Naive thymus-derived CD8-positive, alpha-beta T cell (primary cell): ENCODE data around the gene NCOA6. TPM values are rescaled to one million over a fixed set of nuclear protein-coding genes. Genes with fewer than 3 reads are reported as not detected.
"Not testable (repeated sequence)": the region's sequence is repeated elsewhere in the genome, so short reads cannot be mapped to it uniquely, and the experiment has no call there.

ENCODE experiments used
- ATAC-seq, 2 donors: fragments of 150-1000 bp; cut with Tn5 transposase in 1 of 2; sonication (Bioruptor Pico), chemical (Tn5 transposase) in 1 of 2; 1 replicate in 1 of 2; 2 replicates in 1 of 2; pipeline ENCODE4 v1.10.0; 2021; ENCODE audit warnings: mild to moderate bottlenecking in 2 of 2, moderate library complexity in 2 of 2
- POLR2A ChIA-PET: fragments of 350-600 bp; sonication (Branson Sonifier 250); formaldehyde crosslinking; loops from one replicate; lab custom pipeline; 2021; ENCODE audit warnings: antibody characterized with exemption; lab: Charles Lee
- DNase-seq, 10 donors: peaks; one replicate each; pipeline versions ENCODE4 v3.0.0 to v3.0.0-alpha.2; 2020 to 2022
- H3K27ac Mint-ChIP-seq, 10 donors: one replicate each; pipeline ENCODE4 v1.8.0; 2020 to 2022; ENCODE audit warnings: mild to moderate bottlenecking in 10 of 10, mixed read lengths in 10 of 10, moderate library complexity in 4 of 10, inconsistent platforms in 1 of 10
- H3K27me3 Mint-ChIP-seq, 5 donors: one replicate each; pipeline ENCODE4 v1.8.0; 2021 to 2022; ENCODE audit warnings: mixed read lengths in 5 of 5
- H3K36me3 Mint-ChIP-seq, 3 donors: one replicate each; pipeline ENCODE4 v1.8.0; 2020 to 2022; ENCODE audit warnings: mixed read lengths in 3 of 3, mild to moderate bottlenecking in 2 of 3, inconsistent platforms in 1 of 3
- H3K4me1 Mint-ChIP-seq, 4 donors: one replicate each; pipeline ENCODE4 v1.8.0; 2021 to 2022; ENCODE audit warnings: mixed read lengths in 4 of 4
- H3K4me3 Mint-ChIP-seq, 10 donors: one replicate each; pipeline ENCODE4 v1.8.0; 2020 to 2022; ENCODE audit warnings: mild to moderate bottlenecking in 10 of 10, mixed read lengths in 10 of 10, moderate library complexity in 6 of 10, inconsistent platforms in 1 of 10
- H3K9me3 Mint-ChIP-seq, 9 donors: one replicate each; pipeline ENCODE4 v1.8.0; 2020 to 2022; ENCODE audit warnings: mixed read lengths in 9 of 9, mild to moderate bottlenecking in 3 of 9, inconsistent platforms in 1 of 9, moderate library complexity in 1 of 9
- polyA plus RNA-seq, 3 donors: library from polyadenylated mRNA; unstranded; fragments of 300-500 nt; fragmentation: Illumina TruSeq; gene quantifications; one replicate each; pipeline ENCODE4 v1.2.3, GENCODE V29; 2021
- total RNA-seq, 8 experiments: library from RNA in 2 of 8; stranded (reverse) in 2 of 8; gene quantifications; one replicate each; pipeline ENCODE4 v1.2.3 and lab custom pipeline; 2021 to 2026

Gene NCOA6
- total and polyA plus RNA-seq, 5 experiments from 2014 or later = 2.8 to 29.2 (median 8.2) TPM

DNA sequence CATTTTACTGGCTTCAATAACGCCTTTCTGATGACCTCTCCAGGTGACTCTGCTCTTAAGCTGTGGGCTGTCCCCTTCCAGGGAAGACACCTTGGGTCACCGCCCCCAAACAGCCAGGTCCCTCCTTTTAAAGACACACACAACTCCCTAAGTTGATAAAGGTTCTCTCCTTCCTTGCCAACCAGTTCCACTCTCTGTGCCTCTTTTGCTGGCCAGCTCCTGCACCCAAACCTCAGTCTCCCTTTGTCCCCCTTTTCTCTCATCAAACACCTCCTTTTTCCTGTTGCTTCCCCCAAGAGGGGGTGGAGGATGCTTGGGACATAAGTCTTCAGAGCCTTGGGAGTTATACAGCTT is 1.0 kb downstream of the NCOA6 start:
- H3K9me3 Mint-ChIP-seq = no peaks in the 10 kb centered on the region
- peak overlapping the region; percentile 90 to 98 (median 96) for H3K27ac Mint-ChIP-seq
- peak; percentile 49 to 86 (median 67) for DNase-seq
- H3K36me3 Mint-ChIP-seq = peaks cover 0 to 12% (median 0%) of the 10 kb centered on the region in 3 donors
- H3K27me3 Mint-ChIP-seq = peaks cover 0 to 2% (median 0%) of the 10 kb centered on the region in 5 donors
- ATAC-seq = peak; percentile 58 to 61
- POLR2A ChIA-PET = interaction anchor here (0.8 kb wide), 1 partner anchor 308 kb away, joined by 3 read pairs; the partner anchor contains the start of gene DYNLRB1
- peaks cover 25 to 53% (median 46%) of the 10 kb centered on the region in 4 donors for H3K4me1 Mint-ChIP-seq
- peak overlapping the region; percentile 86 to 100 (median 96) for H3K4me3 Mint-ChIP-seq

DNA sequence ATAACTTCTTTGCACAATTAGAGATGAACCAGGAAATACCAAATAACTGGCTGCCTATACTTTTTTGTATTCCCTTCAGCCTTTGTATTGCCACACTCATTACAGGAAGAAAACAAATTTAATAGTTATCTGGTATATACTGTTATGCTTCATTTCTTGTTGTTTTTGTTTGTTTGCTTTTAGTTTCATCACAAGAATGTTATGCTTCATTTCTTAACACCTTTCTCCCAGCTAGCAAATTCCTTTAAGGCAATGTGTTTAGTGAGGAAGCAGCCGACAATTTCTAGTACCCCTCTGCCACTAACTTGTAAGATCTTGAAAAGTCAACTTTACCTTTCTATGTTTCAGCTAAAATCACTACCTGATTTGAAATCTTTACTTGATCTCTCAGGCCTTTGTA is 1.4 kb downstream of the NCOA6 start:
- peaks cover 25 to 57% (median 49%) of the 10 kb centered on the region in 4 donors for H3K4me1 Mint-ChIP-seq
- no peak for DNase-seq
- peaks cover 0 to 12% (median 0%) of the 10 kb centered on the region in 3 donors for H3K36me3 Mint-ChIP-seq
- peak overlapping the region; percentile 90 to 98 (median 96) for H3K27ac Mint-ChIP-seq
- no peak for ATAC-seq
- H3K4me3 Mint-ChIP-seq = peak overlapping the region; percentile 86 to 100 (median 96)
- H3K27me3 Mint-ChIP-seq = peaks cover 0 to 1% (median 0%) of the 10 kb centered on the region in 5 donors
- POLR2A ChIA-PET = interaction anchor here (0.8 kb wide), 1 partner anchor 308 kb away, joined by 3 read pairs; the partner anchor contains the start of gene DYNLRB1
- no peaks in the 10 kb centered on the region for H3K9me3 Mint-ChIP-seq

DNA sequence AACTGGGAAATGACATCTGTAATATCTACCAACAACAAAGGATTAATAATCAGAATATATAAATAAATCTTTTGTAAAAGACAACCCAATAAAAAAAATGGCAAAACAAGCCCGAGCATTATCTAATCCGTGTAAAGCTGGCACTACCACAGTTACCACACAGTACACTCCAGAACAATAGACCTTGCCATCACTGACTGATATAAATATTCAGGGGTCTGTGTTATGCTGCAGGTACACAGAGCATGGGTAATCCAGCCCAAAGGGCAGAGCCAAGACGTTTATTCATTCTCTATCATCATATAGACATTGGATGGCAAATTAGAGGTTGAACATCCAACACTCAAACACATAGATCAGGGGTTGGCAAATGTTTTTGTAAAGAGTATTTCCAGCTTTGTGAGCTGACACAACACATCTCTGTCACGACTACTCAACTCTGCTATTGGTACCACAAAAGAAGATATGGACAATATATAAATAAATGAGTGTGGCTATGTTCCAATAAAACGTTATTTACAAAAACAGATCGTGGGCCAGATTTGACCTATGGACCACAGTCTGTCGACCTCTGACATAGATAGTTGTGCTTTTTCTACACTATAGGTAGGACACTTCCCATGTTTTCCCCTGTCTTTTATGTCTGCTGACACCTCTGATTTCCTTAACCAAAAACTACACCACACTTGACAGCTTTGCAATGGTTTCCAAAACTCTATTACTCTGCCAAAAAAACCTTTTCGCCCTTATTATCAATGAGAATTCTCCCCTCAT is 4.5 kb downstream of the NCOA6 start:
- Mint-ChIP-seq H3K4me1 (peaks cover 34 to 69% (median 67%) of the 10 kb centered on the region in 4 donors), H3K27ac (peak overlapping the region in 1 of 10 donors; percentile 41), H3K9me3 (no peaks in the 10 kb centered on the region), H3K27me3 (no peaks in the 10 kb centered on the region), H3K4me3 (peak overlapping the region in 2 of 10 donors; percentile 26 to 38), H3K36me3 (peaks cover 0 to 12% (median 0%) of the 10 kb centered on the region in 3 donors)
- no peak for ATAC-seq
- POLR2A ChIA-PET = no interaction called here
- no peak for DNase-seq

DNA sequence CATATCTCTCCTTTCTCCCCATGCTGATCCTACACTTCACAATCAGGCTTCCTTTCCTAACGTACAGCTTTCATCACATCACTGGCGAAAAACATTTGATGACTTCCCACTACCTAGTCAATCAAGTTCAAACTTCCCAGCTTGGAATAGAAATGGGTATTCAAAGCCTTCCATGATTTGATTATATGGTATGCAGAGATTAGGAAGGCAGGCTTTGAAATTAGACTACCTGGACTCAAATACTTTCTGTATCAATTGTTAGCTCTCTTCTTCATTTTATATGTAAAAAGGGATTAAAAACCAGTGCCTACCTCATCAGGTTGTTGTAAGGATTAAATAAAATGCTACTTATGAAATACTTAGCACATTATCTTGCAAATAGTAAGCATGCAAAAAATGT is 7.7 kb downstream of the NCOA6 start:
- POLR2A ChIA-PET = no interaction called here
- no peaks in the 10 kb centered on the region for H3K27me3 Mint-ChIP-seq
- ATAC-seq (no peak), DNase-seq (no peak)
- peaks cover 0 to 12% (median 0%) of the 10 kb centered on the region in 3 donors for H3K36me3 Mint-ChIP-seq
- no peaks in the 10 kb centered on the region for H3K9me3 Mint-ChIP-seq
- peaks cover 28 to 59% (median 55%) of the 10 kb centered on the region in 4 donors for H3K4me1 Mint-ChIP-seq
- H3K4me3 Mint-ChIP-seq = no peak overlapping the region
- no peak overlapping the region for H3K27ac Mint-ChIP-seq

DNA sequence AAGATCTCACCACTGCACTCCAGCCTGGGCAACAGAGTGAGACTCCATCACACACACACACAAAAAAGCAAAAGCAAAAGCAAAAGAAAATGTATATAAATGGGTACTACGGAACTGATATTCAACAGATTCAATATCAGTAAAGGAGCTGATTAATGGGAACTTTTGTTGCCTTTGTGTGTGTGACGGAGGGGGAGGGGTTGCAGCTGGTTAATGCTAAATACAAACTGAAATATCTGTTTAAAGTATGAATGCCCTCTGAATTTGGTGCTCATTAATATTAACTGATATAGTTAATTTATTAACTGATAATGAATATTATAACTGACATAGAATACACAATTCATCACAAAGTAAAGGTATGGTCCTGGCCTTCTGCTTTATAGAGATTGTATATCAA is 8.4 kb downstream of the NCOA6 start:
- DNase-seq (no peak), ATAC-seq (no peak)
- Mint-ChIP-seq H3K27me3 (no peaks in the 10 kb centered on the region), H3K4me1 (peaks cover 23 to 57% (median 50%) of the 10 kb centered on the region in 4 donors), H3K36me3 (peaks cover 0 to 12% (median 0%) of the 10 kb centered on the region in 3 donors), H3K9me3 (no peaks in the 10 kb centered on the region), H3K27ac (no peak overlapping the region), H3K4me3 (no peak overlapping the region)
- POLR2A ChIA-PET = no interaction called here

DNA sequence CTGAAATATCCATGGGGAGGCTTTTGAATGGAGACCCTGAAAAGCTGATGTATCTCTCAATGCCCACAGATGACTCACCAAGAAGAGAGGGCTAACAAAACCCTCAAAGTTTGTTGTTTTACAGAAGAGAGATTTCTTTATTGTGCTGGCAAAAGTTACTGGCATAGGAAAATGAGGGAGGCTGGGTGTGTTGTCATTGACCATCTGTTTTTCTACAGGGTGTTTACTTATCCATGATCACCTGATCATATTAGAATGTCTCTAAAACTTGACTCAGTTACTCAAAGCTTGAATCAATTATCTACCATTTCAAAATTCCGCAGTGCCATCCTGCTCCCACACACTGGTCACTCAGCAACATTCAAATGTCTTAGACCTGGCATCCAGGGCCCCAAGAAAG is 9.8 kb downstream of the NCOA6 start:
- peaks cover 15 to 47% (median 40%) of the 10 kb centered on the region in 4 donors for H3K4me1 Mint-ChIP-seq
- no peak for ATAC-seq
- H3K27me3 Mint-ChIP-seq = no peaks in the 10 kb centered on the region
- no peak overlapping the region for H3K27ac Mint-ChIP-seq
- H3K9me3 Mint-ChIP-seq = no peaks in the 10 kb centered on the region
- peaks cover 0 to 12% (median 0%) of the 10 kb centered on the region in 3 donors for H3K36me3 Mint-ChIP-seq
- H3K4me3 Mint-ChIP-seq = no peak overlapping the region
- POLR2A ChIA-PET = no interaction called here
- no peak for DNase-seq

DNA sequence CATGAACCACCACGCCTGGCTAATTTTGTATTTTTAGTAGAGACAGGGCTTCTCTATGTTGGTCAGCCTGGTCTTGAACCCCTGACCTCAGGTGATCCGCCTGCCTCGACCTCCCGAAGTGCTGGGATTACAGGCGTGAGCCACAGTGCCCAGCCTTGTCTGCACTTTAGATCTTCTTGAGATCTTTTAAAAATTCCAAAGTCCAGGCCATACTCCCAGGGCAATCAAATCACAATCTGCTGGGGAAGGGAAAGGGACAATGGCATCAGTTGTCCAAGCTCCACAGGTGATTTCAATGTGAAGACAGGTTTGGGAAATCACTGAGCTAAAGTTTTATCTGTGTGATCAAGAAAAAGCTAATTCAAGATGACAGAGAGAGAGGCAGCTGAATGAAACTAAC is 16.9 kb downstream of the NCOA6 start:
- no peak overlapping the region for H3K27ac Mint-ChIP-seq
- ATAC-seq (no peak), DNase-seq (no peak)
- H3K27me3 Mint-ChIP-seq = no peaks in the 10 kb centered on the region
- H3K4me1 Mint-ChIP-seq = peaks cover 13 to 28% (median 19%) of the 10 kb centered on the region in 4 donors
- POLR2A ChIA-PET = no interaction called here
- H3K9me3 Mint-ChIP-seq = no peaks in the 10 kb centered on the region
- no peak overlapping the region for H3K4me3 Mint-ChIP-seq
- peaks cover 0 to 19% (median 0%) of the 10 kb centered on the region in 3 donors for H3K36me3 Mint-ChIP-seq

DNA sequence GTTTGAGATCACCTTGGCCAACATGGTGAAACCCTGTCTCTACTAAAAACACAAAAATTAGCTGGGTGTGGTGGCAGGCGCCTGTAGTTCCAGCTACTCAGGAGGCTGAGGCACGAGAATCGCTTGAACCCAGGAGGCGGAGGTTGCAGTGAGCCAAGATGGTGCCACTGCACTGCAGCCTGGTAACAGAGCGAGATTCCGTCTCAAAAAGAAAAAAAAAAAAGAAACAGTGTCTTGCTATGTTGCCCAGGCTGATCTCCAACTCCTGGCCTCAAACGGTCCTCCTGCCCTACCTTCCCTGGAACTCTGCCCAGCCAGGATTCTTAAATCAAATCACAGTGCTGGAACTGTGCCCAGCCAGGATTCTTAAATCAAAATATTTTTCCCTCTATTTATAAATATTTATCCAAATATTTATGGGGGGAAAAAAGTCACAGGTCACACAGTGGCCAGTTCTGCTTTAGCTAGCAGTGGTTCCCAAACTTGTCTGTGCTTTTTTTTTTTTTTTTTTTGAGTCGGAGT is 17.4 kb downstream of the NCOA6 start:
- DNase-seq, H3K27me3 Mint-ChIP-seq, POLR2A ChIA-PET, H3K4me3 Mint-ChIP-seq, H3K27ac Mint-ChIP-seq, ATAC-seq, H3K9me3 Mint-ChIP-seq: not testable (repeated sequence)
- Mint-ChIP-seq H3K4me1 (peaks cover 13 to 28% (median 20%) of the 10 kb centered on the region in 4 donors), H3K36me3 (peaks cover 0 to 23% (median 0%) of the 10 kb centered on the region in 3 donors)

DNA sequence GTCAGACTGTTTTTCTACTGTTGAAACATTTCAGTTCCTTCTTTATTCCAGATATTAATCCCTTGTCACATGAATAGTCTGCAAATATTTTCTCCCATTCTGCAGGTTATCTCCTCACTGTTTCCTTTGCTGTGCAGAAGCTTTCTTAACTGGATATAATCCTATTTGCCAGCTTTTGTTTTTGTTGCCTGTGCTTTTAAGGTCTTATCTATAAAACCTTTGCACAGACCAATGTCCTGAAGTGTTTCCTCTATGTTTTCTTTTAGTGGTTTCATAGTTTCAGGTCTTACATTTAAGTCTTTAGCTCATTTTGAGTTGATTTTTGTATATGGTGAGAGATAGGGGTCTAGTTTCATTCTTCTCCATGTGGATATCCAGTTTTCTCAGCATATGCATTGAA is 19.2 kb downstream of the NCOA6 start:
- H3K36me3 Mint-ChIP-seq = peaks cover 0 to 36% (median 0%) of the 10 kb centered on the region in 3 donors
- H3K4me3 Mint-ChIP-seq = peak overlapping the region in 1 of 10 donors; percentile 10
- H3K4me1 Mint-ChIP-seq = peaks cover 20 to 34% (median 27%) of the 10 kb centered on the region in 4 donors
- H3K27ac Mint-ChIP-seq = peak overlapping the region in 2 of 10 donors; percentile 6 to 51
- no peaks in the 10 kb centered on the region for H3K27me3 Mint-ChIP-seq
- DNase-seq (no peak), ATAC-seq (no peak)
- POLR2A ChIA-PET = no interaction called here
- H3K9me3 Mint-ChIP-seq = no peaks in the 10 kb centered on the region

DNA sequence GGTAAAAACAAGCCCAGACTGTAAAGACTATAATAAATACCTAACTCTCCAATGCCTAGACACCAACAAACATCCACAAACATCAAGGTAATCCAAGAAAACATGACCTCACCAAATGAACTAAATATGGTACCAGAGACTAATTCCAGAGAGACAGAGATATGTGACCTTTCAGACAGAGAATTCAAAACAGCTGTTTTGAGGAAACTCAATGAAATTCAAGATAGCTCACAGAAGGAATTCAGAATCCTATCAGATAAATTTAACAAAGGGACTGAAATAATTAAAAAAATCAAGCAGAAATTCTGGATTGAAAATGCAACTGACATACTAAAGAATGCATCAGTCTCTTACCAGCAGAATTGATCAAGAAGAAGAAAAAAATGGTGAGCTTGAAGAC is 26.6 kb downstream of the NCOA6 start:
- H3K27ac Mint-ChIP-seq = no peak overlapping the region

DNA sequence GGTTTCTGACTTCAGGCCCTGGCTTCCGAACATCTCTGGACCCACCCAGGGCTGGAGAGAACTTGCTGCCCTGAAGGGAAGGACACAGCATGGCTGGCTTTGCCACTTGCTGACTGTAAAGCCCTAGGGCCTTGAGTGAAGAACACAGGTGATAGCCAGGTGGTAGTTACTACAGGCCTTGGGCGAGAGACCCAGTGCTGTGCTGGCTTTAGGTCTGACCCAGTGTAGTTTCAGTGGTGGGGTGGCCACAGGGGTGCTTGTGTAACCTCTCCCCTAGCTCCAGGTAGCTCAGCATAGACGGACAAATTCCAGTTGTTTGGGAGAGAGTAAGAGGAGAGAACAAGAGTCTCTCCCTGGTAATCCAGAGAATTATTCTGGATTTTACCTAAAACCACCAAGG is 27.1 kb downstream of the NCOA6 start:
- Mint-ChIP-seq H3K4me1 (peaks cover 23 to 61% (median 52%) of the 10 kb centered on the region in 4 donors), H3K27ac (peak overlapping the region in 2 of 10 donors; percentile 39 to 40), H3K4me3 (no peak overlapping the region), H3K36me3 (peaks cover 0 to 19% (median 2%) of the 10 kb centered on the region in 3 donors), H3K9me3 (no peaks in the 10 kb centered on the region), H3K27me3 (no peaks in the 10 kb centered on the region)
- POLR2A ChIA-PET = no interaction called here
- no peak for DNase-seq
- no peak for ATAC-seq

More for the DNA sequence above, 26.6 kb downstream of the NCOA6 start:
- DNase-seq (no peak), ATAC-seq (no peak)
- Mint-ChIP-seq H3K4me3 (no peak overlapping the region), H3K4me1 (peaks cover 23 to 58% (median 53%) of the 10 kb centered on the region in 4 donors), H3K36me3 (peaks cover 0 to 22% (median 2%) of the 10 kb centered on the region in 3 donors), H3K27me3 (no peaks in the 10 kb centered on the region), H3K9me3 (no peaks in the 10 kb centered on the region)
- POLR2A ChIA-PET = no interaction called here

DNA sequence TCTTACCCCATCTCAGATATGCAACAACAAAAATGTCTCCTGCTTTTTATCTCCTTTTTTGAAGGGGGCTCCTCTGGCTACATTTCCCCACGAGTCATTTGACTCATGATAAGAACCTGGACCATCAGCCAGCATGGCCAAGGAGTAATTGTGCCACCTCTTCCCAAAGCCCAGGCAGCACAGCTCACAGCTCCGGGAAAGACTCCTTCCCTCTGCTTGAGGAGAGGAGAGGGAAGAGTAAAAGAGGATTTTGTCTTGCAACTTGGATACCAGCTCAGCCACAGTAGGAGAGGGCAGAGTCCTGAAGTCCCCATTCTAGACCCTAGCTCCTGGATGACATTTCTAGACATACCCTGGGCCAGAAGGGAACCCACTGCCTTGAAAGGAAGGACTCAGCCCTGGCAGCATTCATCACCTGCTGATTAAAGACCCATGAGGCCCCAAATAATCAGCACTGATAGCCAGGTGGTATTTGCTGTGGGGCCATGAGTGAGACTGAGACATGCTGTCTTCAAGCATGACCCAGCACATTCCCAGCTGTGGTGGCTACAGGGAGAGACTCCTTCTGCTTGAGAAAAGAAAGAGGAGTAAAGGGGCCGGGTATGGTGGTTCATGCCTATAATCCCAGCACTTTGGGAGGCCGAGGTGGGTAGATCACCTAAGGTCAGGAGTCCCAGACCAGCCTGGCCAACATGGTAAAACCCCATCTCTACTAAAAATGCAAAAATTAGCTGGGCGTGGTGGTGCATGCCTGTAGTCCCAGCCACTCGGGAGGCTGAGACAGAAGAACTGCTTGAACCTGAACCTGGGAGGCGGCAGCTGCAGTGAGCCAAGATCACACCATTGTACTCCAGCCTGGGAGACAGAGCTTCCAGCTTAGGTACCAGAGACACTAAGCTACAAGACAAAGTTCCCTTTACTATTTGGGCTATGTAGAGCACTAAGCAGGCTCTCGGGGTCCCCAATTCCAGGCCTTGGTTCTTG is 28.1 kb downstream of the NCOA6 start:
- H3K4me1 Mint-ChIP-seq = peaks cover 23 to 58% (median 52%) of the 10 kb centered on the region in 4 donors
- POLR2A ChIA-PET = interaction anchor here (0.6 kb wide), 1 partner anchor 260 kb away, joined by 5 read pairs; no protein-coding TSS in a partner anchor
- no peaks in the 10 kb centered on the region for H3K9me3 Mint-ChIP-seq
- DNase-seq (no peak), ATAC-seq (no peak)
- peak overlapping the region in 2 of 10 donors; percentile 9 to 39 for H3K27ac Mint-ChIP-seq
- H3K27me3 Mint-ChIP-seq = no peaks in the 10 kb centered on the region
- H3K36me3 Mint-ChIP-seq = peaks cover 0 to 18% (median 2%) of the 10 kb centered on the region in 3 donors
- H3K4me3 Mint-ChIP-seq = no peak overlapping the region
